NCI-H2171 treated with DMSO at 0.1 percent for 48 hours (cell line): ENCODE data around the gene CBARP.

Experiments
- DNase-seq: peaks from one replicate; lab custom pipeline; 2025; lab: John Stamatoyannopoulos, UW

The CBARP gene, protein sequence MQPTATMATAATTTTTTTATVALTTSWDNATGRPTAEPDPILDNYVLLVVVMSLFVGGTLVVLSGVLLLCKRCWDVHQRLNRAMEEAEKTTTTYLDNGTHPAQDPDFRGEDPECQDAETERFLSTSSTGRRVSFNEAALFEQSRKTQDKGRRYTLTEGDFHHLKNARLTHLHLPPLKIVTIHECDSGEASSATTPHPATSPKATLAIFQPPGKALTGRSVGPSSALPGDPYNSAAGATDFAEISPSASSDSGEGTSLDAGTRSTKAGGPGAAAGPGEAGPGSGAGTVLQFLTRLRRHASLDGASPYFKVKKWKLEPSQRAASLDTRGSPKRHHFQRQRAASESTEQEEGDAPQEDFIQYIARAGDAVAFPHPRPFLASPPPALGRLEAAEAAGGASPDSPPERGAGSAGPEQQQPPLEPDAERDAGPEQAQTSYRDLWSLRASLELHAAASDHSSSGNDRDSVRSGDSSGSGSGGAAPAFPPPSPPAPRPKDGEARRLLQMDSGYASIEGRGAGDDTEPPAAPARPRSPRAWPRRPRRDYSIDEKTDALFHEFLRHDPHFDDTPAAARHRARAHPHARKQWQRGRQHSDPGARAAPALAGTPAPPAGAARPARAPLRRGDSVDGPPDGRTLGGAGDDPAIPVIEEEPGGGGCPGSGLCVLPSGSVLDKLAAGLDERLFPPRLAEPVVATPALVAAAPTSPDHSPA

GRCh38 chr19:1237754-1238368, at the start of gene CBARP:
TSS of gene CBARP (minus strand) at chr19:1238005. CDS start at chr19:1236100, 1,905 bp downstream.
- DNase-seq: no peak

GRCh38 chr19:1286487-1287353, 48.9 kb upstream of the CBARP start:
- DNase-seq: no peak

GRCh38 chr19:1285737-1286360, 48.0 kb upstream of the CBARP start, which contains the start of gene EFNA2:
TSS of gene EFNA2 (plus strand) at chr19:1285873. CDS start at chr19:1286169, 296 bp downstream.
- DNase-seq: no peak

DNA sequence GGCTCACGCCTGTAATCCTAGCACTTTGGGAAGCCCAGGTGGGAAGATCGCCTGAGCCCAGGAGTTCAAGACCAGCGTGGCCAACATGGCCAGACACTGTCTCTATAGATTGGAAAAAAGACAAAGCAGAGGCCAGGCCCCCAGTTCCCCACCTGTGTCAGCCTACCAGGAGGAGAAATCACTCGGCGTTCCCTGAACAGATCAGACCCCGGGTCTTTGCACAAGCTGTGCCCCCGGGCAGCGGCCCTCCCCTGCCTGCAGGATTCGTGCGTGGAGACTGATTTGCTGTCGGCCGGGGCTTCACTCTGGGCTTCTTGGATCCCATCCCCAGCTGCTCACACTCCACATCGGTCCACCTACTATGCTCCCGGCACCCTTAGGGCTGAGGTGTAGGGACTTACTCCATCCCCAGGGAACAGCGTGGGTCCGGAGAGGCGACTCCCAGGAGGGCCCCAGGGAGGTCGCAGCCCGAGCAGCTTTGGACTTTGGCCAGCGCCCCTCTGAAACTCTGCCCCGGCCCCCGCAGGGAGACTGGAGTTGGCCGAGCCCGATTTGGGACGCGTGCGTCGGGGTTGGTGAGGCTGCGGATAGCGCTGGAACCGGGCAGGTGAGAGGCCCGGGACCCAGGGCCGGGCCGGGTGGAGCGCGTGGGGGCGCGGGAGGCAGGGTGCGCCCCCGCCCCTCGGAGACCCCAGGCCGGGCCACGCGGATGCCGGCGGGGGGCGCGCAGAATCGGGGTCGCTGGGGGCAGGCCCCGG, 47.4 kb upstream of the CBARP start:
- DNase-seq: no peak

DNA sequence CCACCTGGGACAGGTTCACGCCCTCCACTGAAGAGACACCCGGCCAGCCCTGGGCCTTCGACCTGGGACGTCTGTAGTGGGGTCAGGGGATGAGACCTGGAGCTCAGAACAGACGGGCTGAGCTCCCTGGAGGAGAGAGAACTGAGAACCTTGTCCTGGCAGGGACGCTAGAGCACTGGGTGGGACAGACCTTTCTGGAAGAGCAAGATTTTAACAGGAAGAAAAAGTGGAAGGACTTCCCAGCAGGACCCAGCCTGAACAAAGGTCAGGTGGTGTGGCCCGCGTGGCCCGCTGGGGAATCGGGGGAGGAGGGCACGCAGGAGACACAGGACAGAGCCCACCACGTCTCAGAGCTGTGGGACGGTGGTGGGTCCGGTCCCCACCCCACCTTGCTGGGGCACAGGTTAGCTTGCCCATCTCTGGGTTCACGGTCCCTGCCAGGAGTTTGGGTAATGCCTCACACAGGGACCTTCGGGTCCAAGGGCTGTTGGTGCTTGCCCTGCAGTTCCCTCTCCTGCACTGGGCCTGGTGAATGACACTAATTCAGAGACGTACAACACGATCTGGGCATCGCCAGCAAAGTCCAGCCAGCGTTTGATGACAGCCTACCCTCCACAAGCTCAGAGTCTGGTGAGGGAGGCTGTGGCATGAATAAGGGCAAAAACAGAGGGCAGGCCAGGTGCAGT, 46.6 kb upstream of the CBARP start:
- no peak for DNase-seq

GRCh38 chr19:1283917-1284292, 46.1 kb upstream of the CBARP start:
- DNase-seq: no peak

DNA sequence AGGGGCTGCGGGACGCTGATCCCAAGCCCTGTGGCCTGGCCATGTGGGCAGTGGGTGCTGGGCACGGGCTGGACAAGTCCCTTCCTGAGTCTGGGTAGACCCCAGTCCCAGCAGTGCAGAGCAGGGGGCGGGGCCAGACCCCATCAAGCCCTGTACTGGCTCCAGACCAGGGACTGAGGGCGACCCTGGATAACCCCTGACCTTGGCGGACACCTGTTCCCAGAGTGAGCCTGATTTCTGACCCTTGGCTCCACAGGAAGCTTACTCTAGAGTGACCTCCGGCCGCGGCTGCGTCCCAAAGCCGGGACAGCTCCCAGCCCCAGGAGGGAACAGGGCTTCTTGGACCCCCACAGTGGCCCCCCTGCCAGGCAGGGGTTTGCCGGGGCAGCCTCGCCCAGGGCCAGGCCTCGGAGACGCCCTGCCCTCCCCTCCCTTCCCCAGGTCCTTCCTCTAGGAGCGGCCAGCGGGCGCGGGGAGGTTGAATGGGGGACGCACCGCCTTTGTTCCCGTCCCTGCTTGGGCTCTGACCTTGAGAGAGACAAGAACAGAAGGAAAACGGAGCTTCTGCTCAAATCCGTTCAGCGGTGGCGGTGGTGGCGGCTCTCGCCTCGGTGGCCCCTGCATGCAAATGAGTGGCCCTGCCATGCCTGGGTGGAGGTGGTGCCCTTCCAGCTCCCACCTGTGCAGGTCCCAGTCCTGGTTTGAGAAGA, 45.6 kb upstream of the CBARP start:
- DNase-seq: no peak

DNA sequence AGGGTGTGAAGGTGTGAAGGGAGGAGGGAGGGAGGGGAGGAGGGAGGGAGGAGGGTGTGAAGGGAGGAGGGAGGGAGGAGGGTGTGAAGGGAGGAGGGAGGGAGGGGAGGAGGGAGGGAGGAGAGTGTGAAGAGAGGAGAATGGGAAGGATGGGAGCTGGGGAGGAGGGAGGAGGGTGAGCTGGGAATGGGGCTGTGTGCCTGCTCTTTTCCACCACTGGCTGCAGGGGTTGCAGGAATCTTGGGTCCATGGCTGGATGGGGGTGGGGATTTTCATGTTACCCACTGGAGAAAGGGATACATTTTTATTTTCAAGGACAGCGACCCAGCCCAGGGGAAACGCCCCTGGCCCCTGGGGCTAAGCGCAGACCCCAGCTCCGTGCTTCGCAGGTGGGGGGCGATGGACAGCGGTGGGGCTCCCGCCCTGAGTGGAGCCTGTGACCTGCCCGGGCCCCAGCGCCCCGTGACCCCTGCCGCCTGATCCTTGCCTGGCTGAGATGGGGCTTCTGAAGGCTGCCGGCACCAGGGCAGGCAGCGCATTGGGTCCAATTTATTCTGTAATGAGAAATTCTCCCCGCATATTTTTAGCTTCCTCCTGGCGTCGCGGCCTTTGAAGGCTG, 44.9 kb upstream of the CBARP start:
- no peak for DNase-seq

DNA sequence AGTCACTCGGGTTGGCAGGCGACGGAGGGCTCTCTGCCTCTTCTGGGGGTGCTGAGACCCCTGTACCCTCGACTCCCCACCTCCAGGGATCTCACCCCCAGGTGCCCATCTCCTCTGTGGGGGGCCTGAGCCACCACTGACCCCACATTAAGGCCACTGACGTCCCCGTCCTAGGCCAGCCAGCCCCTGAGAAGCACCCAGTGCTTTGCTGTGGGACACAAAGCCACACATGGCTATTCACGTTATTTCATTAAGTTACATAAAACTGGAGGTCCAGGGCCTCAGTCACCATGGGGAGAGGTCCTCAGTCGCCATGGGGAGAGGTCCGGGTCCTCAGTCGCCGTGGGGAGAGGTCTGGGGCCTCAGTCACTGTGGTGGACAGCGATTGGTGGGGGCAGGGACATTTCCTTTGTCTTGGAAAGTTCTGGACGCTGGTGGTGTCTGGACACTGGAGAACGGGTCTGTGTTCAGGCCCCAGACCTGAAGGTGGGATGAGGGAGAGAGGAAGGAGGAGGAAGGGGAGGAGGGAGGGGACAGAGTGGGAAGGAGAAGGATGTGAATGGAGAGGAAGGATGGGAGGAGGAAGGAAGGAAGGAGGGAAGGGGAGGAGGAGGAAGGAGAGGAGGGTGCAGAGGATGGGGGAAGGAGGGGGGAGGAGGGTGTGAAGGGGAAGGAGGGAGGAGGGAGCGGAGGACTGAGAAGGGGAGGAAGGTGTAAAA, 43.9 kb upstream of the CBARP start:
- DNase-seq: no peak

DNA sequence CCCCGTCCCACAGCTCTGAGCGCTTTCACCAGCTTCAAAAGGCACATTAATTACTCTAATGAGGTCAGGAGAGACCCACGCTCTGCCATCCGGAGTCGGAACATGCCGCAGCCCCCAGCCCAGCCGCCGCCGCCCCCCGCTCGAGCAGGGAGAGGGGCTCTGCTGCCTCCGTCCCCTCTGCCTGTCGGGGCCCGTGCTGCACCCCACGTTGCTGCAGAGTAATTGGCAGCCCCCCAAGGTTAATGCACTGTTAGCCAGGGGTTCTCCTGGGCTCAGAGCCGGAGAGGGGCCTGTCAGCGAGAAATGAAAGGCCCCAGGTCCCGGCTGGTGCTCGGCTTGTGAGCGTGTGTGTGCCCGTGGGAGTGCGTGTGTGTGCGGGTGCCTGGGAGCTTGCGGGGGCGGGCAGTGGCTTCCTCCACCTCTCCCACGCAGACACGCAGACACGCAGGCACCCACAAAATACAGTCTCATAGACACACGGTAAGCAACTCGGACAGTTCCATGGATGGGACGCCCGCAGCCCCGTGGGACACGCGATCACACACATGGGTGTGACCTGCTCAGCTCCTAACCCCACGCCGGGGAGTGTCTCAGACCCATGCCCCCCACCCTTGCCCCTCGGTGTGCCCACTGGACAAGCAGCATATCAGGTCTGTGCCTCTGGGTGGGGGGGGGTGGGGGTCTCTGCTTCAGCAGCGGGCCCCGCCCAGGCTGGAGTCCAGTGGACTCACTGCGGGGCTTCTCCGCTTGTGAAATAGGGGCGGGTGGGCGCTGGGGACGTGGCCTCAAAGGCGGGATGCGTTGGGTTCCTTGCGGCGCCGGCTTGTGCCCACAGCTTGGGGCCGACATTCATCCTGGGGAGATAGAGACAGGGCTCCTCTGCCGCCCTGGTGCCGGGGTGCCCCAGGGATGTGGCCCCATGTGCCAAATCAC, 43.1 kb upstream of the CBARP start:
- no peak for DNase-seq

- DNase-seq: peak; percentile 74
These were observed 42.1 kb upstream of the CBARP start for GRCh38 chr19:1279782-1280341.

GRCh38 chr19:1278713-1279660, 41.2 kb upstream of the CBARP start:
- DNase-seq: no peak

- DNase-seq: no peak
These were observed 40.3 kb upstream of the CBARP start for GRCh38 chr19:1278074-1278473.

DNA sequence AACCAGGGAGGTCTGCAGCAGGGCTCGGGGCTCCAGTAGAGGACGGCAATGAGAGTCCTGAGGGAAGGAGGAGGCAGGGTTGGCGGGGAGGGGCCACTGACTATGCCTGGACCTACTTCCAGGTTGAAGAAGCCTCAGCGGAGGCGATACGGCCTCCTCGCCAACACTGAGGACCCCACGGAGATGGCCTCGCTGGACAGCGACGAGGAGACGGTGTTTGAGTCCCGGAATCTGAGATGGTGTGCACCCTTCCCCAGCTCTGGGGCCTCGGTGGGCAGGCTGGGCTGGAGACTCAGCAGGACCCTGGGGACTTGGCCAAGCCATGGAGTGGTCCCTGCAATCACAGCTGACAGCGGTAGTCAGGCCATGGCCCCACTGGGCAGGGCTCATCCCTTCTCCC, 39.3 kb upstream of the CBARP start:
- DNase-seq: no peak

DNA sequence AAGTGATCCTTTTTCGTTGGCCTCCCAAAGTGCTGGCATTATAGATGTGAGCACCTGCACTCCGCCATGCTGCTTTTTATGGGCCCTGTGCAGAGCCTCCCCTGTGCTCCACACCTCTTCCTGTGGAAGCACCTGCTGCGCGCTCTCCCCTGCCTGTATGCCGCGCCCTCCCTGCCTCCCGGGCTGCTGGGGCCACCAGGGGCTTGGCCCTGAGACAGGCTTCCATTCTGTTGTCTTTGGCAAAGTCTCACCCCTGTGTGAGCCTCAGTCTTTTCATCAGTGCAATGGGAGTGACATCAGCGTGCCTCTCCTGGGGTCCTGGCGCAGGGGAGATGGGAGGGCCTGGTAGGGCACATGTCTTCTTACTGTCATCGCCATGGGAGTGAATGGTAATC, 38.8 kb upstream of the CBARP start:
- no peak for DNase-seq
